Measurements from ENCODE around the gene COG5.

- TF ChIP-seq CTCF (IDR thresholded peaks at IDR 0.05 in 2 of 3, conservative IDR thresholded peaks at IDR 0.05 in 1 of 3; ENCODE audit: control insufficient read depth in 2 of 3, extremely low read depth in 1 of 3, insufficient read depth in 1 of 3, low read depth in 3 of 3, low read length in 3 of 3) (no peak), PAX8 (IDR thresholded peaks at IDR 0.05) (no peak), NR2C1 (IDR thresholded peaks at IDR 0.05) (no peak), DPF2 (IDR thresholded peaks at IDR 0.05) (no peak)
Measured at GRCh38 chr7:107327986-107328569, 235.6 kb downstream of the COG5 start.
